Fibroblast of pulmonary artery (primary cell): ENCODE results near the gene ZHX3.
A peak's percentile ranks its signal among the peaks of the same experiment; 100 is the strongest.

Source experiments
- DNase-seq: peaks from one replicate; pipeline ENCODE4 v3.0.0-alpha.2; 2010; ENCODE audit warnings: low read depth
- H3K4me3 ChIP-seq: replicated peaks from 2 replicates; pipeline ENCODE4 v1.5.1; 2011; ENCODE audit warnings: low read depth, mild to moderate bottlenecking, control low read depth, low read length, moderate library complexity
- TF ChIP-seq, protein P1 (sequence below): IDR thresholded peaks from 2 replicates; pipeline ENCODE4 v1.5.1; 2011; ENCODE audit warnings: mild to moderate bottlenecking, control low read depth, low read length, inconsistent platforms; ENCODE audit errors: missing control alignments

The ZHX3 gene

DNA sequence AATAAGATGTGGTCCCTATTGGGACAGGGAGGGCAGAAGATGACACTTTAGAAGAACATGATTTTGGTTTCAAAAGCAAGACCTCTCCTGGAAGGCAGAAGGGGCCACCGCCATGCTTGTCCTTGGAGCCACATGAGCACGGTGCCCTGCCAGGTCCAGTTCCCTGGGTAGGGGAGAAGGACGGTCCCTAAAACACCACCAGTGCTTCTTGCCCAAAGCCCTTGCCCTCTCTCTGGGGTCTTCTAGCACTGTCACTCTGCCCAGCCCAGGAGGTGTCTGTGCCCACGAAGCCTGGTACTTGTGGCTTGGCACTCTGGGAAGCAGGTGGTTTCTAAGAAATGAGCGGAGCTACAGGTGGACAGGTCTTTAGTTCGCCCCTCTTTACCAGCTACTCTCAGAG lies 134.1 kb downstream of the ZHX3 start:
- H3K4me3 ChIP-seq: no peak overlapping the region
- no peak for DNase-seq
- TF ChIP-seq, protein P1, sequence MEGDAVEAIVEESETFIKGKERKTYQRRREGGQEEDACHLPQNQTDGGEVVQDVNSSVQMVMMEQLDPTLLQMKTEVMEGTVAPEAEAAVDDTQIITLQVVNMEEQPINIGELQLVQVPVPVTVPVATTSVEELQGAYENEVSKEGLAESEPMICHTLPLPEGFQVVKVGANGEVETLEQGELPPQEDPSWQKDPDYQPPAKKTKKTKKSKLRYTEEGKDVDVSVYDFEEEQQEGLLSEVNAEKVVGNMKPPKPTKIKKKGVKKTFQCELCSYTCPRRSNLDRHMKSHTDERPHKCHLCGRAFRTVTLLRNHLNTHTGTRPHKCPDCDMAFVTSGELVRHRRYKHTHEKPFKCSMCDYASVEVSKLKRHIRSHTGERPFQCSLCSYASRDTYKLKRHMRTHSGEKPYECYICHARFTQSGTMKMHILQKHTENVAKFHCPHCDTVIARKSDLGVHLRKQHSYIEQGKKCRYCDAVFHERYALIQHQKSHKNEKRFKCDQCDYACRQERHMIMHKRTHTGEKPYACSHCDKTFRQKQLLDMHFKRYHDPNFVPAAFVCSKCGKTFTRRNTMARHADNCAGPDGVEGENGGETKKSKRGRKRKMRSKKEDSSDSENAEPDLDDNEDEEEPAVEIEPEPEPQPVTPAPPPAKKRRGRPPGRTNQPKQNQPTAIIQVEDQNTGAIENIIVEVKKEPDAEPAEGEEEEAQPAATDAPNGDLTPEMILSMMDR: no peak

GRCh38 chr20:41182296-41183212 lies 135.0 kb downstream of the ZHX3 start:
- TF ChIP-seq, protein P1: no peak
- DNase-seq: no peak
- no peak overlapping the region for H3K4me3 ChIP-seq

GRCh38 chr20:41181567-41181966 lies 136.0 kb downstream of the ZHX3 start:
- no peak for DNase-seq
- TF ChIP-seq, protein P1: no peak
- H3K4me3 ChIP-seq: no peak overlapping the region

- H3K4me3 ChIP-seq: no peak overlapping the region
- TF ChIP-seq, protein P1: no peak
- DNase-seq: no peak
Measured at GRCh38 chr20:41180599-41181333, 136.8 kb downstream of the ZHX3 start.

DNA sequence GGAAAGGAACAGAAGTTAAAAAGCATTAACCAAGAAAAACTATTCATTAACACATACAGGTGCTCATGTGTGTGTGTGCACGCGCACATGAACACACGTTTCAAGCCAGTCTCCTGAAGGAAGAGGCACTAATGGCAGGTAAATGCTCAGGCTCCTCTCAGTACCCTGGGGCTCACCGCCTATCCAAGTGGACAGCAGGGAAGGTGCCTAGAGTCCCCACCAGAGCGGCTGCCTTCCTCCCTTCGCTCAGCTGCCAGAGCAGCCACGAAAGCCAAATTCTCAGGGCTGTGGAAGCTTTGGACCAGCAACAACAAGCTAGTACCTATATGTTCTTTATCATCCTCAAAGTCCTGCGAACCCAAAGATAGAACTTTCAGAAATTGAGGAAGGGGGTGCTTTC lies 137.6 kb downstream of the ZHX3 start:
- TF ChIP-seq, protein P1: no peak
- DNase-seq: no peak
- H3K4me3 ChIP-seq: no peak overlapping the region

DNA sequence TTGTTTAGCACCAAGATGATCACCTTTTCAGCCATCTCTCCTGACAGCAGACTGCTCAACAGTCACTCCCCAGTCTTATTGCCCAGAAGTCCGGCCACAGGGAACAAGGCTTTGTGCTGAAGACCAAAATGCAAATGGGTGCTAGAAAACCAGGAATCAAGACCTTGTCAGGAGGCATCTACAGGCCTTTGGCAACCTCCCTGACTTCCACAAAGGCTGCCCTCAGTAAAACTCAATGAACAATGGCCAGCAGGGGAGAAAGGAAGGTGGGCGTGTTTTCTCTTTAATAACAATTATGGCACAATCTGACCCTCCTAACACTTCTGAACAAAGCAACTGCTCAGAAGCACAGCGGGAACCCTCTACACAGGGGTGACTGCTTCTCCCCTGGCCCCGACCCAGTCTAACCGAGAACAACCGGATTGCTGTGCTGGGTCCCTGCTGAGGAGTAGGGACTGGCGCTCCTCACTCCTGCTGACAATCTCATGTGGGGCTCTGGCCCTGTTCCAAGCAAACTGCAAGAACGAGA lies 138.6 kb downstream of the ZHX3 start:
- peak; percentile 42 for DNase-seq

More for the DNA sequence above, 138.6 kb downstream of the ZHX3 start:
- H3K4me3 ChIP-seq: no peak overlapping the region
- TF ChIP-seq, protein P1: peak; percentile 7
